ENCODE results near the gene KRT16.

- no peak for TF ChIP-seq CTCF (IDR thresholded peaks at IDR 0.05)
- TF ChIP-seq EZH2 (IDR thresholded peaks at IDR 0.05) = no peak
These were observed 19.1 kb downstream of the KRT16 start for GRCh38 chr17:41593306-41593981.
